Fibroblast of mammary gland (primary cell): Measurements from ENCODE around the gene PLAC8L1.
A peak's percentile ranks its signal among the peaks of the same experiment; 100 is the strongest.

Experiments
- DNase-seq: peaks from one replicate; pipeline ENCODE4 v3.0.0-alpha.2; 2010; ENCODE audit warnings: low read depth
- H3K4me3 ChIP-seq: 2 replicates; pipeline ENCODE4 v1.5.1; 2011; ENCODE audit warnings: low read depth, mild to moderate bottlenecking, low read length, moderate library complexity; ENCODE audit not compliant: control insufficient read depth
- TF ChIP-seq, protein P1 (sequence below): conservative IDR thresholded peaks from 2 replicates; pipeline ENCODE4 v1.5.1; 2011; ENCODE audit warnings: low read depth, low read length, inconsistent platforms; ENCODE audit not compliant: control insufficient read depth, insufficient read depth

The PLAC8L1 gene

GRCh38 chr5:146049704-146050026, 55.7 kb downstream of the PLAC8L1 start:
- no peak for DNase-seq
- no peak overlapping the region for H3K4me3 ChIP-seq
- TF ChIP-seq, protein P1, sequence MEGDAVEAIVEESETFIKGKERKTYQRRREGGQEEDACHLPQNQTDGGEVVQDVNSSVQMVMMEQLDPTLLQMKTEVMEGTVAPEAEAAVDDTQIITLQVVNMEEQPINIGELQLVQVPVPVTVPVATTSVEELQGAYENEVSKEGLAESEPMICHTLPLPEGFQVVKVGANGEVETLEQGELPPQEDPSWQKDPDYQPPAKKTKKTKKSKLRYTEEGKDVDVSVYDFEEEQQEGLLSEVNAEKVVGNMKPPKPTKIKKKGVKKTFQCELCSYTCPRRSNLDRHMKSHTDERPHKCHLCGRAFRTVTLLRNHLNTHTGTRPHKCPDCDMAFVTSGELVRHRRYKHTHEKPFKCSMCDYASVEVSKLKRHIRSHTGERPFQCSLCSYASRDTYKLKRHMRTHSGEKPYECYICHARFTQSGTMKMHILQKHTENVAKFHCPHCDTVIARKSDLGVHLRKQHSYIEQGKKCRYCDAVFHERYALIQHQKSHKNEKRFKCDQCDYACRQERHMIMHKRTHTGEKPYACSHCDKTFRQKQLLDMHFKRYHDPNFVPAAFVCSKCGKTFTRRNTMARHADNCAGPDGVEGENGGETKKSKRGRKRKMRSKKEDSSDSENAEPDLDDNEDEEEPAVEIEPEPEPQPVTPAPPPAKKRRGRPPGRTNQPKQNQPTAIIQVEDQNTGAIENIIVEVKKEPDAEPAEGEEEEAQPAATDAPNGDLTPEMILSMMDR, result no peak

GRCh38 chr5:146048994-146049703, 56.2 kb downstream of the PLAC8L1 start:
- no peak overlapping the region for H3K4me3 ChIP-seq
- TF ChIP-seq, protein P1, result peak; percentile 82
- peak; percentile 73 for DNase-seq

DNA sequence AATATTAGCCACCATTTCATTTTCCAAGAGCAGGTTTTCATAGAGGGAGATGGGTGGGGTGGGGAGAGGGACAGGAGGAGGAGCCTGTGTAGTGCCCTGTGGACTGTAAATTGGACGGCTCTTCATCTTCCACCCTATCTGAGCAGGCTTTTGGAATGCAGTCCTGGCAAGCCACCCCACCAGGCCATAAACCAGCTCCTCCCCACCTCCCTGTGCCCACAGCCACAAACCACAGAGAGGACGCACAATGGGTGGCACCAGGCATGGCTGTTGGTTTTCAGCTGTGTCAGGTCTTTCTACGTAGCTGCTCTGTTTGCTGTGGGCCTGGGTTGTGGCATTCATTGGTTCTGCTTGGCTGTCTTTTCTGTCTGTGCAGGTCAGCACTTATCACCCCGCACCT, 58.0 kb downstream of the PLAC8L1 start:
- TF ChIP-seq, protein P1, result no peak
- H3K4me3 ChIP-seq, result no peak overlapping the region
- DNase-seq, result no peak

GRCh38 chr5:146043722-146044121, 61.7 kb downstream of the PLAC8L1 start:
- DNase-seq, result no peak
- TF ChIP-seq, protein P1, result no peak

GRCh38 chr5:146042628-146043279, 62.6 kb downstream of the PLAC8L1 start:
- no peak overlapping the region for H3K4me3 ChIP-seq
- TF ChIP-seq, protein P1, result no peak
- DNase-seq, result peak; percentile 28

More at GRCh38 chr5:146043722-146044121, 61.7 kb downstream of the PLAC8L1 start:
- H3K4me3 ChIP-seq, result no peak overlapping the region

DNA sequence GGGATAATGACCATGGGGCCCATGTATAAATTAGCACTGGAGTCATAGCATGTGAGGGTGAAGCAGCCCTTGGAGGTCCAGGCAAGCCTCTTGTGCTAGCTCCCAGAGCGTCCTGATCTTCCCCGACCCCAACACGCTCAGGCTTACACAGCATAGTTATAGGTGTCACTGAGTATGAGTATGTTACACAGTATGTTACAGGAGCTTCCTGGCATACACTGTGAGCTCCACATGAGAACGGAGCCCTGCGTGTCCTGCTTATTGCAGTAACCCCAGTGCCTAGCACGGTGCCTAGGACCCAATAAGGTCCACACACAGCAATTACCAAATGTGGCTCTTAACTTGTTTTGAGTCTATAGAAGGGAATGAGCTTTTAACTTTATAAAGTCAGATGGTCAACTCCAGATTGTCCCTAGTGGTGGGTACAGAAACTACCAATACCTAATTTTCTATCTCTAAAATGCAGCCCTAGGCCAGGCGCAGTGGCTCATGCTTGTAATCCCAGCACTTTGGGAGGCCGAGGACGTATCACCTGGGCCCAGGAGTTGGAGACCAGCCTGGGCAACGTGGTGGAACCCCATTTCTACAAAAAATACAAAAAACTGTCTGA, 64.1 kb downstream of the PLAC8L1 start:
- peak; percentile 12 for DNase-seq
- TF ChIP-seq, protein P1, result peak; percentile 43
- no peak overlapping the region for H3K4me3 ChIP-seq
